NT2/D1 (cell line): ENCODE measurements around the gene RTL1.

Experiments used
- SUZ12 ChIP-seq: IDR thresholded peaks from 2 replicates; pipeline ENCODE4 v1.6.1; 2011; ENCODE audit not compliant: insufficient read length, insufficient read depth; ENCODE audit errors: extremely low read depth
- YY1 ChIP-seq: IDR thresholded peaks from 2 replicates; pipeline ENCODE4 v1.6.1; 2011; ENCODE audit not compliant: insufficient read length, insufficient read depth
- ZNF274 ChIP-seq: IDR thresholded peaks from 2 replicates; pipeline ENCODE4 v1.6.1; 2011; ENCODE audit warnings: mild to moderate bottlenecking, low read depth, low read length

DNA sequence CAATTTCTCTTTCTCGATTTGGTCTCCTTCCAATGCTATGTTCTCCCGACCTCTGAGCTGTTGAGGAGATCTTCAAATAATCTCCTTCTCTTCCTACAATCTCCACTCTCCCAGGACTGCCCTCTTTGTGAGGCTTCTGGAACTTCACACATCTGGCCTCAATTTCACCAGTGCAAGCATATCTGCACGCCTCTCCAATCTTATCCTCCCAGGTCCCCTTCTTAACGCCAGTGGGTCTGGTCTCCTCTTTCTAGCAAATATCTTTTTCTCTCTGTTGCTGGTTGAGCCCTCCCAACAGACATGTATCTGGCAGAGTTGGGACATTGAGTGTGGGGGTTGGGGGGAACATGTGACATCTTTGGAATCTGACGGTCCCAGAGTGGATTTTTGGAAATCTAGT, 17.9 kb downstream of the RTL1 start:
- TF ChIP-seq ZNF274 (no peak), YY1 (no peak), SUZ12 (no peak)
